ENCODE results near the gene CHST11. TPM values are rescaled to one million over a fixed set of nuclear protein-coding genes. Genes with fewer than 3 reads are reported as not detected.

The CHST11 gene
- total RNA-seq, 1 experiment from 2014 or later, result 0.25 TPM

DNA sequence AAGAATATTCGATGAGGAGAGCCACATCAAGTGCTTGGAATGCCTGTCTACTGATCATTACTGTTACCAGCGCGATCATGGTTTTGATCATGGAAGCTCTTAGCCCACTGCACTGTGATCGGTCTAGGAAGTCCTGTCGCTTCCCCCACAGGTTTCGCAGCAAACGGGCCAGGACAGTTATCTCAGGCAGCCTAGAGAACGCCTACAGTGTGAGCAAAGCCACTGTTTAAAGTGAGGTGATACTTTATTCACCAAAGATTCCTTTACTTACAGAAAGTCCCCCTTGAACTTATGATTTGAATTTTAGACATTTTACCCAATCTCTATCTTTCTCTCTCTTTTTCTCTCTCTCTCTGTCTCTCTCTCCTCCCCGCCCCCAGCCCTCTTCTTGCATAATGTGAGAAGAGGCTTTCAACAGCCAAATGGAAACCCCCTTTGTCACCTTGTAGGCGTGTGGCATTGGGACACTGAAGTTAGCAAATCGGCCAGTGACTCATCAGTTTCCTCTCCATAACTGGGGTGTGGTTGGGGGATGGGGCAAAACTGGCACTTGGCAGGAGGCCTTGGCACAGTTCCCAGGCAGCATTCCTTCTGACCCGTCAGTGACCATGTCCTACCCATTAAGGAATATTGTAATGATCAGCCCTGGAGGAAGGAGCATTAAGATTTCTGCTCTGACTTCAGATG, 214.8 kb downstream of the CHST11 start:
- Mint-ChIP-seq H3K27me3 (ENCODE audit: insufficient read depth, unreplicated experiment) (no peaks in the 10 kb centered on the region), H3K9me3 (ENCODE audit: unreplicated experiment) (no peaks in the 10 kb centered on the region), H3K4me1 (ENCODE audit: low read depth, unreplicated experiment) (peaks cover 8% of the 10 kb centered on the region), H3K4me3 (ENCODE audit: unreplicated experiment) (no peak overlapping the region), H3K27ac (ENCODE audit: unreplicated experiment) (no peak overlapping the region), H3K36me3 (ENCODE audit: insufficient read depth, unreplicated experiment) (no peaks in the 10 kb centered on the region)
- H3K27me3 ChIP-seq (replicated peaks; ENCODE audit: control insufficient read depth, insufficient read depth, low read length), result no peaks in the 10 kb centered on the region
- CTCF ChIA-PET, result no interaction called here
- BruUV-seq (replicated peaks), result no TSS peak
- H3K9me3 ChIP-seq, result no peaks in the 10 kb centered on the region
- TF ChIP-seq, protein P1, sequence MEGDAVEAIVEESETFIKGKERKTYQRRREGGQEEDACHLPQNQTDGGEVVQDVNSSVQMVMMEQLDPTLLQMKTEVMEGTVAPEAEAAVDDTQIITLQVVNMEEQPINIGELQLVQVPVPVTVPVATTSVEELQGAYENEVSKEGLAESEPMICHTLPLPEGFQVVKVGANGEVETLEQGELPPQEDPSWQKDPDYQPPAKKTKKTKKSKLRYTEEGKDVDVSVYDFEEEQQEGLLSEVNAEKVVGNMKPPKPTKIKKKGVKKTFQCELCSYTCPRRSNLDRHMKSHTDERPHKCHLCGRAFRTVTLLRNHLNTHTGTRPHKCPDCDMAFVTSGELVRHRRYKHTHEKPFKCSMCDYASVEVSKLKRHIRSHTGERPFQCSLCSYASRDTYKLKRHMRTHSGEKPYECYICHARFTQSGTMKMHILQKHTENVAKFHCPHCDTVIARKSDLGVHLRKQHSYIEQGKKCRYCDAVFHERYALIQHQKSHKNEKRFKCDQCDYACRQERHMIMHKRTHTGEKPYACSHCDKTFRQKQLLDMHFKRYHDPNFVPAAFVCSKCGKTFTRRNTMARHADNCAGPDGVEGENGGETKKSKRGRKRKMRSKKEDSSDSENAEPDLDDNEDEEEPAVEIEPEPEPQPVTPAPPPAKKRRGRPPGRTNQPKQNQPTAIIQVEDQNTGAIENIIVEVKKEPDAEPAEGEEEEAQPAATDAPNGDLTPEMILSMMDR (IDR thresholded peaks at IDR 0.05; ENCODE audit: insufficient read depth in 1 of 2, low read depth in 1 of 2, low read length in 1 of 2, severe bottlenecking in 1 of 2, unreplicated experiment in 1 of 2), result no peak
- POLR2A ChIA-PET, result no interaction called here
- no peak overlapping the region for H3K4me3 ChIP-seq (ENCODE audit: low read depth, low read length)
- peaks cover 10% of the 10 kb centered on the region for H3K4me1 ChIP-seq
- no peaks in the 10 kb centered on the region for H3K36me3 ChIP-seq (ENCODE audit: control insufficient read depth, insufficient read depth, low read length)
- DNase-seq, result no peak
- intact Hi-C loops (cut with micrococcal nuclease; ENCODE audit: unreplicated experiment), result loop anchor here (10.0 kb wide), 1 partner anchor 283 kb away; the partner anchor contains the start of gene SLC41A2

DNA sequence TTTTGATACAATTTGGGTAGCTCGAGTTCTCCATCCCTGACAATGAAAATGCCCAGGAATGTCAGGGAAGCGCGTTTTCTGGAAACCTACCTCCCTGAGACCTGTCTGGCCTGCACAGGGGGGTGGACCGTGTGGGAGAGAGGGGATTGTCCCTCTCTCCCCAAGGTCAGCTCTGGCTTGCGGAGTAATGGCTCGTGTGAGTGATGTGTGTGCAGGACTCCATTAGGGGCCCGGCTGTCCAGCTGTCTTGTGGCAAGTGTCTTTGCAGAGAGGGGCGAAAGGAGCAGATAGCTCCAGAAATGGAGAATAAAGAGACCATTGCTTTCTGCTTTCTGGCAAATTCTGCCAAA, 215.3 kb downstream of the CHST11 start:
- Mint-ChIP-seq H3K27me3 (ENCODE audit: insufficient read depth, unreplicated experiment) (no peaks in the 10 kb centered on the region), H3K4me1 (ENCODE audit: low read depth, unreplicated experiment) (peaks cover 11% of the 10 kb centered on the region), H3K27ac (ENCODE audit: unreplicated experiment) (no peak overlapping the region), H3K4me3 (ENCODE audit: unreplicated experiment) (no peak overlapping the region), H3K36me3 (ENCODE audit: insufficient read depth, unreplicated experiment) (no peaks in the 10 kb centered on the region), H3K9me3 (ENCODE audit: unreplicated experiment) (no peaks in the 10 kb centered on the region)
- no peaks in the 10 kb centered on the region for H3K27me3 ChIP-seq (replicated peaks; ENCODE audit: control insufficient read depth, insufficient read depth, low read length)
- no peaks in the 10 kb centered on the region for H3K36me3 ChIP-seq (ENCODE audit: control insufficient read depth, insufficient read depth, low read length)
- no TSS peak for BruUV-seq (replicated peaks)
- H3K4me1 ChIP-seq, result peaks cover 14% of the 10 kb centered on the region
- TF ChIP-seq, protein P1 (IDR thresholded peaks at IDR 0.05; ENCODE audit: insufficient read depth in 1 of 2, low read depth in 1 of 2, low read length in 1 of 2, severe bottlenecking in 1 of 2, unreplicated experiment in 1 of 2), result no peak
- ChIA-PET POLR2A (no interaction called here), CTCF (no interaction called here)
- no peak for DNase-seq
- no peaks in the 10 kb centered on the region for H3K9me3 ChIP-seq
- H3K4me3 ChIP-seq (ENCODE audit: low read depth, low read length), result no peak overlapping the region
- intact Hi-C loops (cut with micrococcal nuclease; ENCODE audit: unreplicated experiment), result loop anchor here (10.0 kb wide), 1 partner anchor 283 kb away; the partner anchor contains the start of gene SLC41A2

DNA sequence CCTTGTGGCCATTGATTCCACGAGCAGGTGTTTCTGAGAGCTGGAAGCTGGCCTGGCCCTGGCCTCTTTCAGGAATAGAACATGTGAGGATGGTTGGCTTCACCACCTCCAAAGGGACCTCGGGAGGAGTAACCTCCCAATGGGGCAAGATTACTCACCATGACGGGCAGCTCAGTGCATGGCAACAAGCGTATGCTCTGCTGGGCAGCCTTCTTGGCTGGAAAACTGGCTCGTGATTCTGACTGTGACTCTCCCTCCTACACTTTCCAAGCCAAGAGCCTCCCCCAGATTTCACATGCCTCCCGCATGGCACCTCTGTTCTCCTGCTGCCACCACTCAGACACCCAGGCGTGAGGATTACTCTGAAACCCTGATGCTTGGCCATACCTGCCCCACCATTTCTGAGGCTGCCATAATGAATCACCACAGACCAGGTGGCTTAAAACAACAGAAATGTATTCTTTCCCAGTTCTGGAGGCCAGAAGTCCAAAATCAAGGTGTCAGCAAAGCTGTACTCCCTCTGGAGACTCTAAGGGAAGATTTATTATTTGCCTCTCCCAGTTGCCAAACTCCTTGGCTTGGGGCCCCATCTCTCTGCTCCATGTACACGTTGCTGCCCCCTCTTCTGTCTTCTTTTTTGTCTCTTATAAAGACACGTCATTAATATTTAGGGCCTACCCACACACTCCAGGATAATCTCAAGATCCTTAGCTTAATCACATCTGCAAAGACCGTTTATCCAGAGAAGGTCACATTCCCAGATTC, 215.9 kb downstream of the CHST11 start:
- H3K27me3 Mint-ChIP-seq (ENCODE audit: insufficient read depth, unreplicated experiment), result no peaks in the 10 kb centered on the region
- no peak overlapping the region for H3K4me3 ChIP-seq (ENCODE audit: low read depth, low read length)
- TF ChIP-seq, protein P1 (IDR thresholded peaks at IDR 0.05; ENCODE audit: insufficient read depth in 1 of 2, low read depth in 1 of 2, low read length in 1 of 2, severe bottlenecking in 1 of 2, unreplicated experiment in 1 of 2), result no peak
- POLR2A ChIA-PET, result no interaction called here
- BruUV-seq (replicated peaks), result no TSS peak
- no peaks in the 10 kb centered on the region for H3K9me3 Mint-ChIP-seq (ENCODE audit: unreplicated experiment)
- no peak overlapping the region for H3K27ac Mint-ChIP-seq (ENCODE audit: unreplicated experiment)
- no peaks in the 10 kb centered on the region for H3K27me3 ChIP-seq (replicated peaks; ENCODE audit: control insufficient read depth, insufficient read depth, low read length)
- H3K4me1 ChIP-seq, result peaks cover 20% of the 10 kb centered on the region
- no peaks in the 10 kb centered on the region for H3K36me3 Mint-ChIP-seq (ENCODE audit: insufficient read depth, unreplicated experiment)
- H3K4me3 Mint-ChIP-seq (ENCODE audit: unreplicated experiment), result no peak overlapping the region
- H3K9me3 ChIP-seq, result no peaks in the 10 kb centered on the region
- CTCF ChIA-PET, result no interaction called here
- H3K36me3 ChIP-seq (ENCODE audit: control insufficient read depth, insufficient read depth, low read length), result no peaks in the 10 kb centered on the region
- no peak for DNase-seq
- intact Hi-C loops (cut with micrococcal nuclease; ENCODE audit: unreplicated experiment), result loop anchor here (10.0 kb wide), 1 partner anchor 282 kb away; the partner anchor contains the start of gene SLC41A2
- peaks cover 17% of the 10 kb centered on the region for H3K4me1 Mint-ChIP-seq (ENCODE audit: low read depth, unreplicated experiment)

All from Caco-2 (cell line).